NCI-H2107 treated with DMSO at 0.1 percent for 48 hours (cell line): Measurements from ENCODE around the gene GNMT.
"Not testable (repeated sequence)": the region's sequence is repeated elsewhere in the genome, so short reads cannot be mapped to it uniquely, and the experiment has no call there.

Source experiments
- DNase-seq: peaks from one replicate; lab custom pipeline; 2025; ENCODE audit not compliant: unreplicated experiment; lab: John Stamatoyannopoulos, UW

GNMT gene

DNA sequence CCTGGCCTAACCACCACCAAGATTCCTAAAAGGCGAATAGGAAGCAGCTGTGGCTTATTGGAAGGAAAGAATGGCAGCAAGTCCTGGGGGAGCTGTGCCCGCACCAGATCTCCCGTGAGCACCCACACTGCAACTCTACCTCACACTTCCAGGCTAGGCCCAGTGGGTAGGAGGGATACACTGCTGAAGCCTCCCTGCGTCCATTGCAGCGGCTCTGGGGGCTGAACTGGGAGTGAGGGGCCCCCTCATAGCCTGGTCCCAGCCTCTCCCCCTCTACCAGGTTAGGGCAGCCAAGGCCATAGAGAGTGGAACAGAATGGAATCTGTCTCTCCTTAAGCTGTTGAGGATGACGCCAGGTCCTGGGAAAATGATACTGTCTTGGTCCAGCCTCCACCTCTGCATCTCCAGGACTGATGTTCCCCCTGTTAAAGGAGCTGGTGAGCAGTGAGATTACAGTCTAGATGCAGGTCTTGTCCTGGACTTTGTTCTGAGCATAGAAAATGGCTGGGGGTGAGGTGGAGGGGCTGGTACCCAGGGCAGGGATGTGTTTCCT is 20.0 kb upstream of the GNMT start:
- DNase-seq = no peak

DNA sequence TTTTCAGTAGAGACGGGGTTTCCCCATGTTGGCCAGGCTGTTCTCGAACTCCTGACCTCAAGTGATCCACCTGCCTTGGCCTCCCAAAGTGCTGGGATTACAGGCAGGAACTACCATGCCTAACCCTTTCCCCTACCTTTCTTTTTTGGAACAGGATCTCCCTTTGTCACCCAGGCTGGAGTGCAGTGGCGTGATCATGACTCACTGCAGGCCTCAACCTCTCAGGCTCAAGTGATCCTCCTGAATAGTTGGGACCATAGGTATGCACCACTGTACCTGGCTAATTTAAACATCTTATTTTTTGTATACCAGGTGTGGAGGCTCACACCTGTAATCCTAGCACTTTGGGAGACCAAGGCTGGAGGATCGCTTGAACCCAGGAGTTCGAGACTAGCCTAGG is 19.2 kb upstream of the GNMT start:
- not testable (repeated sequence) for DNase-seq

DNA sequence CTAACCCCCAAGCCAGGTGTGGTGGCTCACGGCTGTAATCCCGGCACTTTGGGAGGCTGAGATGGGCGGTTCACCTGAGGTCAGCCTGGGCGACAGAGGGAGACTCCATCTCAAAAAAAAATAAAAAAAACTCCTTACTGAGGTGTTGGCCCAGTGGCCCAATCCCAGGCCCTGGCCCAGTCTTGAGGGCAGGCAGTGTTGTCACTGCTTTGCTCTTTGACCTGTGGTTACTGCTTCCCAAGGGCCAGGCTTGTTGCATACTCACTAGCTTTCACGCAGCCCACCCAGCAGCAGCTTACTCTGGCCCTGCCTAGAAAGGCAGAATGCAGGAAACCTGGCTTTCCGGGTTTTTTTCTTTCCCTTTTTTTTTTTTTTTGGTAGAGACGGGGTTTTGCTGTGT is 18.1 kb upstream of the GNMT start:
- DNase-seq = no peak

DNA sequence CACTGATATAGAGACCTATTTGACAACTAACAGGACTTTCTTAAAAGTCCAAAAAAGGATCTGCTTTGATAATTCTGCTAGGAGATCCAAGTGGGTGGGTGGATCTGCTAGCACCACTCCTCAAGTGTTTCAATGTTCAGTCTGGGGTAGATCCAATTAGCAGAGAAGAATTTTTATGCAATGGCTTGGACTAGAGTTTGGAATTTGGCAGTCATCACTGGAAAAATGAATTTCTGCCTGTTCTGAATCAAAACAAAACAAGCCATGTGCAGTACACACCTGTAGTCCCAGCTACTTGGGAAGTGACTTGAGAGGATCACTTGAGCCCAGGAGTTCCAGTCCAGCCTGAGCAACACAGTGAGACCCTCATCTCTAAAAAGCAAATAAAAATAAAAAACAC is 12.6 kb upstream of the GNMT start:
- DNase-seq = no peak

DNA sequence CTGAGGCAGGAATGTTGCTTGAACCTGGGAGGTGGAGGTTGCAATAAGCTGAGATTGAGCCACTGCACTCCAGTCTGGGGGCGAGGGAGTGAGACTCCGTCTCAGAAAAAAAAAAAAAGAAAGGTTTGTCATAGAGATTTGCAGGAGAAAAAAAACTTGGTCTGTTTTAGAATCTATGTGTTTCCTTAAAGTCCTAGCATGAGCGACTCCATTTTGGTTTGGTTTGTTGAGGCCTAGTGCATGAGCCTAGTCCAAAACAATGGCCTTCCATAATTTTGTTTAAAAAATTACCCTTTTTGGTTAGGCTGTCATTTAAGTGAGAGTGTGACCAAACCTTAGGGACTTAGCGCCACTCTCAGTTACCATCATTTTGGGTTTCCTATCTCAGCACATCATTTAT is 8.2 kb upstream of the GNMT start:
- no peak for DNase-seq

DNA sequence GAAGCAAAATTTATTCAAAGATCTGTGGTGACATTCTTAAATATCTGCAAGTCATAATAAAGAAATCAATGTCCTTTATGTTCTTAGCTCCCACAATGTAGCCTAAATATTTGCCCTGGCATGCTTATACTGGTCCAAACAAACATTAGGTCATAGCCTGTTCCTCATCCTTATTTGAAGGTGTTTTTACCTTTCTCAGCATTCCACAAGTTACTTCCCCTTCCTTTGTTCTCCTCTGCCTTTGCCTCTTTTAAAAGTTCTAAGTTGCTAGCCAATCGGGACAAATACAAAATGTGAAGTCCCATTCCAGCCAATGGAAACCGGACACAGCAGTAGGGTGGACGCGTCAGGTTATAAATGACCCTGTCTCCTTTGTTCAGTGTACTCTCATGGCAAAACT is 6.1 kb upstream of the GNMT start:
- not testable (repeated sequence) for DNase-seq

DNA sequence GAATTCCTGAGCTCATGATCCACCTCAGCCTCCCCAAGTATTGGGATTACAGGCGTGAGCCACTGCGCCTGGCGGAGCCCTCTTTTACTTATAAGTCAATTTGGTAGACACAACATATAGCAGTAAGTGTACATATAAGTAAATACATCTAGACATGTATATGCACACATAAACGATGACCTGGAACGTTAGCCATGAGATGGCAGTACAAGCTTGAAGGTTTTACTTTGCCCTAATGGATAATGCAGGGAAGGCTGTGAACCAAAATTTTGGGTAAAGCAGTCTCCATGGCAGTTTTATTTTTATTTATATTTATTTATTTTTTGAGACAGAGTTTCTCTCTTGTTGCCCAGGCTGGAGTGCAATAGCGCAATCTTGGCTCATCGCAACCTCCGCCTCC is 2.4 kb upstream of the GNMT start:
- DNase-seq = no peak

DNA sequence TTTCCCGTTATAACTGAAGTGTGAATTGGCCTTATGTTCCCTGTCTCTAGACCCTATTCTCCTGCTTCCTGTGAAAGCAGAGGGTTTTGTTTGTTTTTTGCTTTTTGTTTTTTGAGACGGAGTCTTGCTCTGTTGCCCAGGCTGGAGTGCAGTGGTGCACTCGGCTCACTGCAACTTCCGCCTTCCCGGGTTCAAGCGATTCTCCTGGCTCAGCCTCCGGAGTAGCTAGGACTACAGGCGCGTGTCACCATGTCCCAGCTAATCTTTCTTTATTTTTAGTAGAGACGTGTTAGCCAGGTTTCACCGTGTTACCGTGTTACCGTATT is 674 bp upstream of the GNMT start:
- no peak for DNase-seq

DNA sequence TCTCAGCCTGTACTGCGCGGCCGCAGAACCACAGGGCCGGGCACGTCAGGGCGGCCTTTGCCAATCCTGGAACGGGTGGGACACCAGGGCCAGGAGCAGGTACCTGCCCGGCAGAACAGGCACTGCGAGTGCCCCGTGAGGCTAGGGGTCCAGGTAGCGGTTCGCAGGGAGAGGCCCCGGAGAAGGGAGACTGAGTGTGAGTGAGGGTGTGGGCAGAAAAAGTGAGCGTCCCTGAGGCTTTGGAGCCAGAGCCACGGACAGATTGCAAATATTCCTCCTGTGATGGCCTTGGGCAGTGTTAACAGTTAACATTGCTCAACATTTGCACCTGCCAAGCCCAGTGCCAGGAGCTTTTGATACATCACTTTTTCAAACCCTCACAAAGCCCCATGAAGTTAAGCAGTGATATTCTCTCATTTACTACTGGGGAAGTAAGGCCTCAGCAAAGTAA is 491 bp downstream of the GNMT start:
- no peak for DNase-seq

DNA sequence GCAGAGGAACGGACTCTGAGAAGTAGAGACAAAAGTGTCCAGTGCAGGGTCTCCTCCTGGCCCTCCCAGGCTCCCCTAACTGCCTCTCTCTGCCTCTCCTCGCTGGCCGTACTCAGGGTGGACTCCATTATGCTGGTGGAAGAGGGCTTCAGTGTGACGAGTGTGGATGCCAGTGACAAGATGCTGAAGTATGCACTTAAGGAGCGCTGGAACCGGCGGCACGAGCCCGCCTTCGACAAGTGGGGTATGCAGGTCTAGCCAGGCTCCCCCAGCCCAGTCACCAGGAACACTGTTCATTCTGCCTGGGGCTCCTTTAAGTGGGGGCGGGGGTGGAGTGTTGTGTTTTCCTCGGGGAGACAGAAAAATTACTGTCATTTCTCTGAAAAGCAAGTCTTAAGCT is 1.5 kb downstream of the GNMT start:
- DNase-seq = no peak

DNA sequence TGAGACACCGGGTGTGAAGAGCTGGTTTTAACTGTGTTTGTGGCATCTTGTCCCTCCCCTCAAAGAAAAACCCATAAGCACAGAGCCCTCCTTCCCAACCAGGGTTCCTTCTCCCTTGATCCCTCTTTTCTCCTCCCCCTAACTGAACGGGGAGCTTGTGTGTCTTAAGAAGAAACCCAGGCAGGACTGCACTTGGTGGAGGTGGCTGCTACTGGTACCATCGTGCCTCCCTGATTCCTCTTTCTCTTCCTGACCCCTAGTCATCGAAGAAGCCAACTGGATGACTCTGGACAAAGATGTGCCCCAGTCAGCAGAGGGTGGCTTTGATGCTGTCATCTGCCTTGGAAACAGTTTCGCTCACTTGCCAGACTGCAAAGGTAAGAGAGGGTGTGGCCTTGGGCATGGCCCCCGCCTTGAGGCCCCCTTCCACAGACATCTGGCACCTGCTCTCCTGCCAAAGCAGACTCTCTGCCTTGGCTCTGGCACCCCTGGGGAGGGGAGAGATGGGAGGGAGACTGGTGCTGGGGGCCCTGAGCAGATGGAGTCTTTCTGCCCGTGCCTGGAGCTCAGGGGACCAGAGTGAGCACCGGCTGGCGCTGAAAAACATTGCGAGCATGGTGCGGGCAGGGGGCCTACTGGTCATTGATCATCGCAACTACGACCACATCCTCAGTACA is 2.1 kb downstream of the GNMT start:
- no peak for DNase-seq

DNA sequence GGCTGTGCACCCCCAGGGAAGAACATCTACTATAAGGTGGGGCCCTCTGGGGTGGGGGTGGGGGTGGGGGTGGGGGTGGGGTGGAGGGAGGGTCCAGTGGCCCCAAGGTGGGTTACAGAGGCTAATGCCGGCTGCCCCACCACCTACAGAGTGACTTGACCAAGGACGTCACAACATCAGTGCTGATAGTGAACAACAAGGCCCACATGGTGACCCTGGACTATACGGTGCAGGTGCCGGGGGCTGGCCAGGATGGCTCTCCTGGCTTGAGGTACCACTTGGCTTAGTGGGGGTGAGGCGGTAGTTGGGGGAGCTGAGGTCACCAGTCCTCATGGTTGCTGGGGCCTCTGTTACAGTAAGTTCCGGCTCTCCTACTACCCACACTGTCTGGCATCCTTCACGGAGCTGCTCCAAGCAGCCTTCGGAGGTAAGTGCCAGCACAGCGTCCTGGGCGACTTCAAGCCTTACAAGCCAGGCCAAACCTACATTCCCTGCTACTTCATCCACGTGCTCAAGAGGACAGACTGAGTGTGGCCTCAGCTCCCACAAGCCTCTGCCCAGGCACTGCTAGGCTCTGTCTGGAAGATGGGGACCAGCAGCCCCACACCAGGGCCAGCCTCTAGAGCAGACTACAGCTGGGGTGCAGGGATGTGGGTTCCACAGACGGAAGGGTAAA is 2.8 kb downstream of the GNMT start:
- no peak for DNase-seq

DNA sequence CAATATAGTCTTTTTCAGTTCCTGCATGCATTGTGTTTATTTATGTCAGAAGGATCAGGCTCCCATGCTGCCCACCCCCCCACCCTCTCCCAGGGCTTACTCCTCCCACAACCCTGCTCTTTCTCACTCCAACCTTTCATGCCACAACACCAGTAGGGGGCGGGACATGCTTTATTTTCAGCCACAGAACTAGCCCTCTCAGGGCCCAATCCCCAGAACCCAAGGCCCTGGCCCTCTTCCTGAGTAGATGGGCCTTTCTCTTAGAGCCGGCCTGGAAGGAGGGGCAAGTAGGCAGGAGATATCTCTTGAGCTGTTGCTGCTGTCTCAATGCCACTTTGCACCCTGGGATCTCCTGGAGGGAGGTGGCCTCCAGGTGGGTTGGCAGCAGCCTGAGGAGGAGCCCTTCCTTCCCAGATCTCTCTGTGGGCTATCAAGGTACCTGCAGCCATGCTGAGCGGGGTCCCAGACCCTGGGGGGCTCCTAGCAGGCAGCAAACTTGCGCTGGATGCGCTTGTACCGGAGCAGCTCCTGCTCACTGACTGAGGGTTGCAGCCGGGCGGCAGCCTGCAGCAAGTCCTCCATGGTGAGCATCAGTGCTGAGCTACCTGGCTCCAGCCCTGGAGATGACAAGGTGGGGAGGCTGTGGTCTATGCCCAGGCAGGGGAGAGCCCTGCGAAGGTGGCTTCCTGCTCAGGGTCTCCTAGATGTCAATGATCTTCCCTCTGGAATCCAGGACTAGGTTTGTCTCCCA is 3.5 kb downstream of the GNMT start:
- no peak for DNase-seq

DNA sequence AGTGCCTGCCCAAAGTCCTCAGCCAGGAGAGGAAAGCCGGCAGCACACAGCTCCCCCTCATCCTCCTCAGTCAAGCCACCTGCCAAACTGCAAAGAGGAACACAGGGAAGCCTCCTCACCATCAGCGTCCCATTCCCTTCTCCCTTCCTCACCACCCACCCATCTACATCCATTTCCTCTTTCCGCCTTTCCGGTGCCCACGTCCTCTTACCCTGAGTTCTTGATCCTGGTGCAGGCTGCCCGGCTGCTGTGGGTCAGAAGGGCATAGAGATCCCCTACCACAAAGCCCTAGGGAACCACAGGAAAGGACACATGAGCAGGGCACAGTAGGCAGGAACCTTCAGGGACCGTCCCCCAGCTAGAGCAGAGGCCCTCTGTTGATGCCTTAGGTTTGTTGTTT is 6.0 kb downstream of the GNMT start:
- DNase-seq = no peak

DNA sequence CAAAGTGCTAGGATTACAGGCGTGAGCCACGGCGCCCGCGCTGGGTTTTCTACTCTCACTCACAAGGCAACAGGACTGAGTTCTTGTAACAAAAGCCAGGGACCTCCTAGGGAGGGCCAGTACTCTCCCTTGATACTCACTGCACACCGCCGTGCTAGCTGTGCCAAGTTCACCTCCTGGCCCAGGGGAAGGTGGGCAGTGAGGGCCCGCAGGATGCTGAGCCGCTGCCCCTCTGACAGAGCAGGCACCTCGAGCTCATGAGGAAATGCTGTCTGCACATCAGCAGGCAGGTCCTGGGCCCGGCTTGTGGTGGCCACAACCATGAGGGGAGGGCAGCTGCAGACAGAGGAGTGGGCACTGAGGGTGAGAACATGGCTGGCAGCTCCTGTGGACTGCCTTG is 6.7 kb downstream of the GNMT start:
- no peak for DNase-seq

DNA sequence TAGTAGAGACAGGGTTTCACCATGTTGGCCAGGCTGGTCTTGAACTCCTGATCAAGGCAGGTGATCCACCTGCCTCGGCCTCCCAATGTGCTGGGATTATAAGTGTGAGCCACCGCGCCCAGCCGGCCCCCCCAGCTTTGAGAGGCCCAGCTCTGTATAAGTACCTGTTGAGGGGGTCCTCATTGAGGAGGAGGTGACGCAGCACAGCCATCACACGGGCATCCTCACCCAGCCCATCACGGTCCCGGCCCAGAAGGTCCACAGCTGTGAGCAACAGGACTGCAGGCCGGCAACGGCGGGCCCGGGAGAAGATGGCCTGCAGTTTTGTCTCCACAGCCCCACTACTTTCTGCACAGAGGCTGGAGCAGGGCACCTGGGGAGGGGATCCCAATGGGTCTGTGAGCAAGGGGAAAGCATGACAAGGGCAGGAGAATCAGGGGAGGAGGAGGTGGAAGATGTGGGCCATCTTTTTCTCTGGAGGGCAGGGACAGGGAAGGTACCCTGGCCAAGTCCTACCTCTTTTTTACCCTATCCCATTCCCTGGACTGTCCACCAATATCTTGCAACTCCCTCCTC is 7.7 kb downstream of the GNMT start:
- no peak for DNase-seq

DNA sequence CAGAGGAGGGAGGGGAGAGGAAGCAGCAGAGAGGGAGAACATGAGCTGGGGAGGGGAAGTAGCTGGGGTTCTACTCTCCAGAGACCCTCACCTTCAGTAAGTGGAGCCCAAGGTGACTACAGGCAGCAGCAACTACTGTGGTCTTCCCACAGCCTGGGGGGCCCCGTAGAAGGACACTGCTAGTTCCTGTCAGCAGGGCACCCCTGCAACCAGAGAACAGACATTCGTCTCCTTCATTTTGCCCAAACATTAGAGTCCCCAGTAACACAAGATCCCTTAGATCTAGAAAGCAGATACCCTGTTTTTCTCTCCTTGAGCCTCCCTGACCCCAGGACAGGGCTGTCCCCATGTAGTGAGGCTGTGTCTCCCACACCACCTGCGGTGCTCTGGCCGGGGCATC is 8.2 kb downstream of the GNMT start:
- DNase-seq = no peak

DNA sequence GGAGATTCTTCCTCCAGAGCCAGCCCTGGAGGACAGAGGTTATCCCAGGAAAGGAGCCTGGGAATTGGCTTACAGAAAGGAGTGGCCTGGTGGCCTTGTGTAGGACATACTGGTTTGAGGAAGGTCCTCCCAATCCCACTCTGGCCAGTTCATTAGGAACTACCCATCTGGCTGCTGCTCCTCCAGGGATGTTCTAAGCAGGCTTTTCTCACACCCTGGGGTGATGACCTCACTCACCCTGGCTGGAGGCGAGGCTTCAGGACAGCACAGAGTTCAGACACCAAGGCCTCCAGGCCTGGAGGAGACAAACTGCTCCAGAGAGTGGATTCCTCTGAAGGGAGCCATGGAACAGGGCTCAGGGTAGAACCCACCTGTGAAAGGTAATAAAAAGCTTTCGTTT is 8.9 kb downstream of the GNMT start:
- no peak for DNase-seq

DNA sequence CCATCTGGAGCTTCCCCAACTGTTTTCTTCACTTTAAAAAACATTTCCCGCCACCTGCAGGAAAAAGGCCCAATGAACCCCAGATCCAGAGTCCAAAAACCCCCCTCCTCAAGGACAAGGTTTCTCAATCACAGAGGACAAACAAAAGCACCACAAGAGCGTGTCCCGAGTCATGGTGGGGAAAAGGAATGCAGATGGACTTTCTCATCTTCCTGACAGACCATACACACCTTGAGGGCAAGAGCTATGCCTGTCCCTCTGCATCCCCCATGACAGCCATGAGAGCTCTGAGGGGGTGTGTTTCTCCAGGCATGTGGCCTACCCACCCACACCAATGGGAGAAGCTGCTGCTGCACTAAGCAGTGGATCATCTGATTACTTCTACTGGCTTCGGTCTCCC is 9.4 kb downstream of the GNMT start:
- DNase-seq = no peak

DNA sequence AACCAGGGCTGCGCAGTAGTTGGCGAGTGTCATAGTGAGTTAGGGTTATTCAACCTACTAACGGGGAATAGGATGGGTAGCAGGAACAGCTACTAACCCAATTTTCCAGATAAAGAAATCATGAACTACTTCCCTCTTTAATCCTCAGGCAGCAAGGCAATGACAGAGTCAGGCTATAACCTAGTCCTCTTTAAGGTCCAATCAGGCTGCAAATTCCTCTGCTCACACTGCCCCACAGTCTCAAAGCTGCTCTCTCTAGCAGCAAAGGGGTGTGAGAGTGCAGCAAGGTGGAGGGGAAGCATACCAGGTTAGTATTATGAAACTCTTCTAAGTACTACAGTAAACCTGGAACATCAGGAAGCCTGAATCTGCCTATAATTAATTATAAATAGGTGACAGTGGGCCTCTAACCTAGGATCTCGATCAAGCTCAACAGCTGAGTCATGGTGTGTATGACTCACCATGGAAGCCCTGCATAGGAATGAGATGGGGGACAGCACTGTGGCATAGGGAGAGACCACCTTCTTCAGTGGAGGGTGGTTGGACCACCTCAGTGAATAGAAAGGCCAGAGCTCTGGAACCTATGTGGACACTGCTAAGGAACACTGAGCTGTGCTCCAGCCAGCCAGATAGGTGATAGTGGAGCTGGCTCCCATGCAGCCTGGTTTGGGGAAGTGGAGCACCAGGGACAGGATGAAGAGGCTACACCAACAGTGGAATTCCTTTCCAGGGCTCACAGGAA is 10.5 kb downstream of the GNMT start:
- no peak for DNase-seq

DNA sequence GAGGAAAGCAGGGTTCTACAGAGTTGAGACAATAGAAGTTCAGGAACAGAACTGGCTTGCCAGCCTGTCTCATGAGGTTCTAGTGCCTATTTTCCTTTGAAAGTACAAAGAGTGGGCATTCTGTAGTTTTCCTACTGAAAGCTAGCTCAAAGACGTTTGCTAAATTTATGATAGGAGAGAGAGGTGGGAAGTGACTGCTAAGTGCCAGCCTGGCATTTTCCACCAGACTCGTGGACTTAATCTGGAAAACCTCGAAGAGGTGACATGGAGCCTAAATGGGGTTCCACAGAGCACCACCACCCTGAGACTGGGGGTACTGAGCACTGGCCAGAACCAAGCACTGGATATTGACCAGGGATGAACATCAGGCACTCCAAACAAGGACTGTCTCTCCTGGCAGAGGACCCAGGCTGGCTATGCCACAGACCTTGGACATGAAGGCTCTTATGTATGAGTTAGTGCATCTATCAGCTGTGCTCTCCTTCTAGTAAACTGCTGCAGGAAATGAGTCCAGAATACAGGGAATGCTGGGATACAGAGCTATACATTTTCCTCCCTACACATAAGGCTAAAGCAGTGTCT is 11.3 kb downstream of the GNMT start:
- no peak for DNase-seq
